Panc1 (cell line): ENCODE data around the gene PDE3A.

ENCODE experiments used
- CTCF ChIP-seq: fragments of 450-650 bp; IDR thresholded peaks from 2 replicates; pipeline ENCODE4 v1.5.1; 2017; ENCODE audit warnings: mild to moderate bottlenecking
- POLR2AphosphoS5 ChIP-seq: IDR thresholded peaks from 2 replicates; pipeline ENCODE4 v1.6.1; 2012; ENCODE audit warnings: mild to moderate bottlenecking, low read depth, low read length, moderate library complexity
- TCF7L2 ChIP-seq: IDR thresholded peaks from 2 replicates; pipeline ENCODE4 v1.6.1; 2011; ENCODE audit warnings: mild to moderate bottlenecking, low read depth, low read length, inconsistent platforms

- TF ChIP-seq POLR2AphosphoS5, result no peak
- no peak for TF ChIP-seq CTCF
- no peak for TF ChIP-seq TCF7L2
Observed at GRCh38 chr12:20426957-20427356, 58.6 kb downstream of the PDE3A start.
